Measurements from ENCODE around the gene EMP2.
A peak's percentile ranks its signal among the peaks of the same experiment; 100 is the strongest.
"Not testable (repeated sequence)": the region's sequence is repeated elsewhere in the genome, so short reads cannot be mapped to it uniquely, and the experiment has no call there.

Gene EMP2

GRCh38 chr16:10579965-10580882 lies at the start of gene EMP2:
TSS of gene EMP2 (minus strand) at chr16:10580598. CDS start at chr16:10547617, 32,981 bp downstream.
- TF ChIP-seq, protein P1, sequence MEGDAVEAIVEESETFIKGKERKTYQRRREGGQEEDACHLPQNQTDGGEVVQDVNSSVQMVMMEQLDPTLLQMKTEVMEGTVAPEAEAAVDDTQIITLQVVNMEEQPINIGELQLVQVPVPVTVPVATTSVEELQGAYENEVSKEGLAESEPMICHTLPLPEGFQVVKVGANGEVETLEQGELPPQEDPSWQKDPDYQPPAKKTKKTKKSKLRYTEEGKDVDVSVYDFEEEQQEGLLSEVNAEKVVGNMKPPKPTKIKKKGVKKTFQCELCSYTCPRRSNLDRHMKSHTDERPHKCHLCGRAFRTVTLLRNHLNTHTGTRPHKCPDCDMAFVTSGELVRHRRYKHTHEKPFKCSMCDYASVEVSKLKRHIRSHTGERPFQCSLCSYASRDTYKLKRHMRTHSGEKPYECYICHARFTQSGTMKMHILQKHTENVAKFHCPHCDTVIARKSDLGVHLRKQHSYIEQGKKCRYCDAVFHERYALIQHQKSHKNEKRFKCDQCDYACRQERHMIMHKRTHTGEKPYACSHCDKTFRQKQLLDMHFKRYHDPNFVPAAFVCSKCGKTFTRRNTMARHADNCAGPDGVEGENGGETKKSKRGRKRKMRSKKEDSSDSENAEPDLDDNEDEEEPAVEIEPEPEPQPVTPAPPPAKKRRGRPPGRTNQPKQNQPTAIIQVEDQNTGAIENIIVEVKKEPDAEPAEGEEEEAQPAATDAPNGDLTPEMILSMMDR (IDR thresholded peaks at IDR 0.05; ENCODE audit: extremely low read depth, missing control alignments), result no peak
- DNase-seq (ENCODE audit: low spot score), result peak; percentile 70

GRCh38 chr16:10629592-10629963 lies 49.2 kb upstream of the EMP2 start:
- DNase-seq (ENCODE audit: low spot score), result no peak
- TF ChIP-seq, protein P1 (IDR thresholded peaks at IDR 0.05; ENCODE audit: extremely low read depth, missing control alignments), result no peak

DNA sequence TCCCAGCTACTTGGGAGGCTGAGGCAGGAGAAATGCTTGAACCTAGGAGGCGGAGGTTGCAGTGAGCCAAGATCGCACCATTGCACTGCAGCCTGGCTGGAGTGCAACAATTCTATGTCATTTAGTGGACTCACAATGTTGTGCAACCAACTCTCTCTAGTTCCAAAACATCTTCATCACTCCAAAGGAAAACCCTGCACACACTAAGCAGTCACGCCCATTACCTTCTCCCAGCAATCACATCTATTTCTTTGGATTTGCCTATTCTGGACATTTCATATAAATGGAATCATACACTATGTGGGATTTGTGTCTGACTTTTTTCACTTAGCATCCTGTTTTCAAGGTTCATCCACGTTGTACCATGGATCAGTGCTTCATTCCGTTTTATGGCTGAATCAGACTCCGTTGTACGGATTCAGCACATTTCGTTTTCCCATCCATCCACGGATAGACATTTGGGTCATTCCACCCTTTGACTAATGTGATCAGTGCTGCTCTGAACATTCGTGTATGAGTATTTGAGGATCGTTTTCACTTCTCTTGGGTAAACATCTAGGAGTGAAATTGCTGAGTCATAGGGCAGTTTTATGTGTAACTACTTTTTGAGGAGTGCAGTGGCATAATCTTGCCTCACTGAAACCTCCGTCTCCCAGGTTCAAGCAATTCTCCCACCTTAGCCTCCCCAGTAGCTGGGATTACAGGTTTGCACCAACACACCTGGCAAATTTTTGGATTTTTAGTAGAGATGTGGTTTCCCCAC lies 45.4 kb upstream of the EMP2 start:
- no peak for DNase-seq (ENCODE audit: low spot score)
- TF ChIP-seq, protein P1 (IDR thresholded peaks at IDR 0.05; ENCODE audit: extremely low read depth, missing control alignments), result no peak

GRCh38 chr16:10624527-10624926 lies 44.1 kb upstream of the EMP2 start:
- no peak for DNase-seq (ENCODE audit: low spot score)
- TF ChIP-seq, protein P1 (IDR thresholded peaks at IDR 0.05; ENCODE audit: extremely low read depth, missing control alignments), result no peak

GRCh38 chr16:10623059-10623458 lies 42.7 kb upstream of the EMP2 start:
- no peak for DNase-seq (ENCODE audit: low spot score)
- TF ChIP-seq, protein P1 (IDR thresholded peaks at IDR 0.05; ENCODE audit: extremely low read depth, missing control alignments), result no peak

DNA sequence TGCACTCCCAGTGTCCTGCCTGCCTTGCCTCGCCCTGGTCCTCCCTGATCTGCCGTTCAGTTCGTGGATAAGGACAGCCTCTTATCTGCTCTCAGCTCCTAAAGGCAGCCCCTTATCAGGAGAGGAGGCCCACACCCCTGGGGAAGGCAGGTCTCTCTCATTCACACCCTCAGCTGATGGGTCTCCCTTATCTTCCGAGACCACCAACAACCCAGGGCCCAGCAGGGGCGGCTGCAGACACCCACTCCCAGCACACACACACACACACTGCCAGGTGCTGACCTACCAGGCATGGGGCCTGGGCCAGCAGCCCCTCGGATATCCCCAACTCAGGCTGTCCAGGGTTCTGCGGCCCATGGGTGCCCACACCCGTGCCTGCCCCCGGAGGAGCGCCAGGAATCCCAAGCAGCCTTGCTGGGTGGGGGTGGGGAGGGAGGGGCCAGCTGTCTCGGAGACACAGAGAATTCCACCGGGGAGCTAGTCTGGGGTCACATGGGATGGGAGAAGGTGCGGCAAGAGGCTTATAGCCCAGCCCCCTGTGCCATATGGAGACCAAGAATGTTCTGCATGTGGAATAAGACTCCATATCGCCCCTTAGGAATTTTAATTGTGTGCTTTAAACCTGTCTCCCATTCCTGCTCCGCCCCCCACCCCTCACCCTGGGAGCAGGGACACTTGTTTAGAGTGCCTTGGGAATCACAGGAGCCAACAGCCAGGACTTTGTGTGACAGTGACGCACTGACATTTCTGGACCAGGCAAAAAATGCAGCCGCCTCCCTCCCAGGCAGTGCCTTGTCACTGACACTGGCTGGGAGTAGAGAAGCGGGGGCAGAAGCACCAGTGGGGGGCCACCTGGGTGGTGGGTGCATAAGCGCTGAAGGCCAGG lies 41.9 kb upstream of the EMP2 start:
- TF ChIP-seq, protein P1 (IDR thresholded peaks at IDR 0.05; ENCODE audit: extremely low read depth, missing control alignments), result no peak
- DNase-seq (ENCODE audit: low spot score), result no peak

DNA sequence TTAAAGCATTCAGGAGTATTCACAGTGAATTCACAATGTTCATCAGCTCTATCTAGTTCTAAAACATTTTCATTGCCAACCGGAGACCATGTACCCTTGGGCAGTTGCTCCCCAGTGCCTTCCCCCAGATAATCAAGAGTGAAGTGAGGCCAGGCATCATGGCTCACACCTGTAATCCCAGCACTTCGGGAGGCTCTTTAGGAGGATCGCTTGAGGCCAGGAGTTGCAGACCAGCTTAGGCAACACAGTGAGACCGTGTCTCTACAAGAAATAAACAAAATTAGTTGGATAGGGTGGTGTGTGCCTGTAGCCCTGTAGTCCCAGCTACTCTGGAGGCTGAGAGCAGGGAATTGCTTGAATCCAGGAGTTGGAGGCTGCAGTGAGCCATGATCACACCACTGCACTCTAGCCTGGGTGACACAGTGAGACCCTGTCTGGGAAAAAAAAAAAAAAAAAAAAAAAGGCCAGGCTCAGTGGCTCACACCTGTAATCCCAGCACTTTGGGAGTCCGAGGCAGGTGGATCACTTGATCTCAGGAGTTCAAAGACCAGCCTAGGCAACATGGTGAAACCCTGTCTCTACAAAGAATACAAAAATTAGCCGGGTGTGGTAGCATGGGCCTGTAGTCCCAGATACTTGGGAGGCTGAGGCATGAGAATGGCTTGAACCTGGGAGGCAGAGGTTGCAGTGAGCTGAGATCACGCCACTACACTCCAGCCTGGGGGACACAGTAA lies 41.0 kb upstream of the EMP2 start:
- DNase-seq (ENCODE audit: low spot score), result not testable (repeated sequence)

All from GM20000 (cell line).